Fibroblast of gingiva (primary cell): Measurements from ENCODE around the gene RIOX2.
"Not testable (repeated sequence)": the region's sequence is repeated elsewhere in the genome, so short reads cannot be mapped to it uniquely, and the experiment has no call there.

ENCODE experiments used
- DNase-seq: peaks from one replicate; pipeline ENCODE4 v3.0.0-alpha.2; 2011; ENCODE audit warnings: low read depth

Gene RIOX2

DNA sequence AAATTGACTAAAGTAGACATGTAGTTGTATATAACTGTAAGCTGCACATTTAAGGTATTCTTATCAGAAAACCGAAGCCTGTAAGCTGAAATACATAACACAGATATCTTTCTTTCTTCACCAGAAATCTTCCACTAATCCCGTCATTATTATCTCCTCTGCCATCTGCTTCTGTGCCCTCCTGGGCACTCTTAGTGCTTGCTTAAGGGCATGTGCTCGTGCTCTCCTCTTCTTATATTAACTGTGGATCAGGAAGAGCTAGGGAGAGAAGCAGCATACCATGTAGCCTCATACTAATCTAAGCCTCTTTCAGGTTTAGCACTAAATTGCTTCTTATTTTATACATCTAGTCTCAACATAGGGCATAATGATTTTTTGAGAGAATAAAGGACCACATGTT, 60.8 kb downstream of the RIOX2 start:
- no peak for DNase-seq

DNA sequence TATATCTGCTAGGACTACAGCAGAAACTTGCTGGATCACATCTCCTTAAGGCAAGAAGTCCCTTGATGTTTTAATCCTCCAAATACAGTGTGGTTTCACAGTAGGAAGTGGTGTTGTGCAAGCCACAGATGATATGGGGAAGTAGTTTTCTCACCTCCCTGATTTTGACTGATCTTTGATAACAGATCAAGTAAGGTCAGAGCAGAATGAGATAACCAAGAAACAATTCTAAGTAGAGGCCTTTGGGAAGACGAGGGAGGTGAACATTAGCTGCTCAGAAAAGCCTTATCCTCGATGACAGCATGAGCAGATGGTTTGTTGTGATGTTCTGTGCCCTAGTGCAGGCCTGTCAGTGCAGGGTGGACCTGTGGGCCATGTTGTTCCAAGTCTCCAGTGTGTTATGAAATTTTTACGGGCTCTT, 61.3 kb downstream of the RIOX2 start:
- no peak for DNase-seq

DNA sequence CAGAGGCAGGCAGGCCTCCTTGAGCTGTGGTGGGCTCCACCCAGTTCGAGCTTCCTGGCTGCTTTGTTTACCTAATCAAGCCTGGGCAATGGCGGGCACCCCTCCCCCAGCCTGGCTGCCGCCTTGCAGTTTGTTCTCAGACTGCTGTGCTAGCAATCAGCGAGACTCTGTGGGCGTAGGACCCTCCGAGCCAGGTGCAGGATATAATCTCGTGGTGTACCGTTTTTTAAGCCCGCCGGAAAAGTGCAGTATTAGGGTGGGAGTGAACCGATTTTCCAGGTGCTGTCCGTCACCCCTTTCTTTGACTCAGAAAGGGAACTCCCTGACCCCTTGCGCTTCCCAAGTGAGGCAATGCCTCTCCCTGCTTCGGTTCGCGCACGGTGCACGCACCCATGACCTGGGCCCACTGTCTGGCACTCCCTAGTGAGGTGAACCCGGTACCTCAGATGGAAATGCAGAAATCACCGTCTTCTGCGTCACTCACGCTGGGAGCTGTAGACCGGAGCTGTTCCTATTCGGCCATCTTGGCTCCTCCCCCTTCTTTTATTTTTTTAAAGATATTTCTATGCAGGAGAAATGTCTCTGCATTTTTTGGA, 61.9 kb downstream of the RIOX2 start:
- DNase-seq = not testable (repeated sequence)

DNA sequence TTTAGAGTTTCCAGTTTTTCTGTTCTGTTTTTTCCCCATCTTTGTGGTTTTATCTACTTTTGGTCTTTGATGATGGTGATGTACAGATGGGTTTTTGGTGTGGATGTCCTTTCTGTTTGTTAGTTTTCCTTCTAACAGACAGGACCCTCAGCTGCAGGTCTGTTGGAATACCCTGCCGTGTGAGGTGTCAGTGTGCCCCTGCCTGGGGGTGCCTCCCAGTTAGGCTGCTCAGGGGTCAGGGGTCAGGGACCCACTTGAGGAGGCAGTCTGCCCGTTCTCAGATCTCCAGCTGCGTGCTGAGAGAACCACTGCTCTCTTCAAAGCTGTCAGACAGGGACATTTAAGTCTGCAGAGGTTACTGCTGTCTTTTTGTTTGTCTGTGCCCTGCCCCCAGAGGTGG, 62.4 kb downstream of the RIOX2 start:
- not testable (repeated sequence) for DNase-seq

DNA sequence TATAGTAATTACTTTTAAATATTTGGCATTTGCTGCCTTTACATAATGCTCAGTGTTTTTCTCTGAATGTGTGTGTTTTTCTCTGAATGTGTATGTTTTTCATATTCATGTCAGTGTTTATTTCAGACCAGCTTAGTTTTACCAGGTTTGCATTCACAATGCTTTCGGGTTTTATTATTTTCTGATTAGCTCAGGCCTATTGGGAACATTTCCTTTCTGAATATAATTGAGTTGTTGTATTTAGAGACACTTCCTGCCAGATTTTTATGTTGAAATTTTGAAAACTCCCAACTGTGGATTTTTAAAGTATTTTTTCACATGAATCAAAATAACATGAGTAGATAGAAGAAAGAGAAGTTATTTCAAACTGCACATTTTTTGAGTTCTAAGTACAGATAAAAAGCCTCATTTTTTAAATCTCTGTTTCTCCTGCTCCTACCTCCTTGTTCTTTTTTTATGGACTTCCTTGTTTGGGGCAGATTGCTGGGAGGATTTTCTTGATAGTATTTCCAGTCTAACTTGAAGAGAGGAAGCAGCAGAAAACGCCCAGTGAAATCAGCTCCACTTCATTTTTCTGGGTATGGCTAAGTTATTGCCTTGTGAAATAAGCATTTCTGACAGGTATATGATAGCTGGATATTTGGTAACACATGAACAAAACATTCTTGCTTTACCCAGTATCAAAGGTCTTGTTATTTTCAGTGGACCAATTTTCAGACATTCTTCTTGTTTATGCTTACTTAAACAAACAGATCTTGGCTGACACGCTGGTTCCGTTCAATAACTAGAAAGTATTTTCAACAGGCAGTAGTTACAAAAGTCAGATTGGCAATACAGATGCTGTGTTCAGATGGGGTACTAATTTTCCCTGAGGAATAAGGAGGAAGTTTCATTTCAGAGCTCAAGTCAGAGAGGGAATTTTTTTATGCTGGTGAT, 70.7 kb downstream of the RIOX2 start:
- peak; percentile 62 for DNase-seq

DNA sequence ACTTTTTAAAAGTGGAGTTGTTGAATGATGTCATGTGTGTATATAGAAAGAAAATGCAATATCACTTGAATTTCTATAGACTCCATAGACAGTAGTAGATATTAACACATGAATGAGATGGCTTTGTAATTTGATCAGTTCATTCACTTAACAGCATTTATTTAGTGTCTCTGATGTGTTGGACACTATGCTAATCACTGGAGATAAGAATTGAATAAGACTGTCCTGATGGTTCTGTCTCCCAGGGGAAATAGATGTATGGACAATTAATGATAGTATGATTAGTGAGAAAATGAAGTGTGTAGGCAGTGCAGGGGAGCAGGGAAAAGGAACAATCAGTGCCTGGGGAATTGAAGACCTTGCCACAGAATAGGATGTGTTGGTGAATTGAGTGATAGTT, 72.9 kb downstream of the RIOX2 start:
- DNase-seq = no peak

DNA sequence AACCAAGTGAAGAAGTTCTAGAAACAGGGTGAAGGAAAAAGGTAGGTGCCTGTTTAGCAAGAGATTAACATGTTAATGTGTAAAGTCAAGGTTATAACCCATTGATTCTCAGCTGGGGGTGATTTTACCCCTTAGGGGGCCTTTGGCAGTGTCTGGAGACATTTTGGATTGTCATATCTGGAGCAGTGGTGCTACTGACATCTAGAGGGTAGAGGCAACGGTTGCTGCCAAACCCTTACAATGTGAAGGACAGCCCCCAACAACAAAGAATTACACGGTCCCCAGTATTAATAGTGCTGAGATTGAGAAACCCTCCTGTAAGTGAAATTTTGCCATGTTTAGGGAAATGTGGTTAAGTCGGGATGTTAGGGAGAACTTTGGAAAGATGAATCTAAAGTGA, 75.7 kb downstream of the RIOX2 start:
- no peak for DNase-seq

DNA sequence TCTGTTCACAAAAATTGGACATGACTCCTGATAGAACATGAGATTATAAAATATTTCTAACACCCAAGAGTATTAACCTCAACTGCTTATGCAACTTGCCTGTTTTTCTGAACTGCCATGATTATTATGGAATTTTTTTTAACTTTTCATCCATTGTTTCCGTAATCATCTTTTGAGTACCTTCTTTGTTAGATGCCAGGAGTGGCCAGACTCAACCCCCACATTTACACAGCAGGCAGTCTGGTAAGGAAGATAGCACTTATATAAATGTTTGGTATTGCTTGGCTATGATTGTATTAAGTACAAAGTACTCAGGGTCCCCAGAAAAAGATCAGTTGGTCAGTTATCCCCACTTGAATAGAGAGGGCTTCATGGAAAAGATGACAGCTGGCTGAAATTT, 76.1 kb downstream of the RIOX2 start:
- DNase-seq = no peak

DNA sequence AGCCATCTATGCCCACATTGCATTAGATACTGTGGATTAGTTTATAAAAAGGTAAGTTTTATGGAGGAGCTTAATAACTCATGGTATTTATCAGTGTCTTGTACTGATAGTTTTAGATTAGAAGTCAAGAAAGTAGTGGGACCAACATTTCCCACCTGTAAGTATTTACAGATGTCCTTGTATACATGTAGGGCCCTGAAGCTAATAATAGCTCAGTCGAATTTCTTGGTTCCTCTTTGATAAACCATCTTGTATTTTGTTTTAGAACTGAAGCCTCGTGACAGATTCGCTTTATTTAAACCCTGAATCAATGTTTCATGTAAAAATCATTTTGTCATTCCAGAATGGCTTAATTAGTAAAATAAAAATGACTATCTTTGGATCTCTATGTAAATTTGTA, 77.0 kb downstream of the RIOX2 start:
- DNase-seq = no peak

DNA sequence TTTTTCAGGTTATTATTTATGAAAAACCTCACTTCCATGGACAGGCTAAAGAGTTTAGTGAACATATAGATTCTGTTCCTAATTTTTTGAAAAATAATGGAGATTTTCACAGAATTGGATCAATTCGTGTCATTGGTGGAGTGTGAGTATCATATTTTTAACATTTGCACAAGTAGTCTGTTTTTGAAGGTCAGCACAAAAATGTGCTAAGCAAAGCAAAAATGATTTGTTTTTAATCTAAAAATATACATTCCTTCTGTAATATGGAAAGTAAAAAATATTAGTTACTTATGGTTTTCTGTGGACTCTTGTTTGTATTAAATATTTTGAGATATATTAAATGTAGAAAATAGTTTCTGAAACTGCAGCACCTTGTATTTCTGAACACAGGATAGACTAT, 79.4 kb downstream of the RIOX2 start:
- DNase-seq = no peak
